KG1 (cell line): Measurements from ENCODE around the gene CLDN2.
"Not testable (repeated sequence)": the region's sequence is repeated elsewhere in the genome, so short reads cannot be mapped to it uniquely, and the experiment has no call there.

Experiments
- DNase-seq: peaks from one replicate; lab custom pipeline; 2025; lab: John Stamatoyannopoulos, UW

The CLDN2 gene, protein sequence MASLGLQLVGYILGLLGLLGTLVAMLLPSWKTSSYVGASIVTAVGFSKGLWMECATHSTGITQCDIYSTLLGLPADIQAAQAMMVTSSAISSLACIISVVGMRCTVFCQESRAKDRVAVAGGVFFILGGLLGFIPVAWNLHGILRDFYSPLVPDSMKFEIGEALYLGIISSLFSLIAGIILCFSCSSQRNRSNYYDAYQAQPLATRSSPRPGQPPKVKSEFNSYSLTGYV

DNA sequence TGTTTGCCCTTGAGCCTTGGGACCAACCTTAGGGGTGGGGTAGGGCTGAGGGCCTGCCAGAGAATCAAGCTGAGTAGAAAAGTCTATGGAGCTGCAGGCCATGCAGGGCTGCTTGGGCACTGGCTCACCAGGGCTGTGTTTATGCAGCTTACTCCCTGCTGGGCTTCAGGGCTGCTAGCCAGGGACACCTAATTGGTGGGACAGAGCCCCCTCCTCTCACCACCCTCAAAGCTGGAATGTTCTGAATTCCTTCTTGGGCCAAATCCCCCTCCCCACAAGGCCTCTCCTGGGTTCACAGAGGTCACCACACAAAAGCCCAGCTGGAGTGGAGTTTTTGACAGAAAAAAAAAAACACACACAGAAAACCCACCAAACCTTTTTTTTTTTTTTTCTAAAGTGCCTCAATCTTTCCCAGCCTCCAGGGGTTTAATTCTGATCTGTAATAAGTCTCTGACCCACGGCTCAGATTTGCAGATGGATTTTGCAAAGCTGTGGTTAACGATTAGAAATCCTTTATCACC is at the start of gene CLDN2:
TSS of gene CLDN2 (plus strand) at position 471 of the 521 bp plus-strand sequence. CDS start 7,827 bp downstream, outside the sequence.
- DNase-seq: no peak

DNA sequence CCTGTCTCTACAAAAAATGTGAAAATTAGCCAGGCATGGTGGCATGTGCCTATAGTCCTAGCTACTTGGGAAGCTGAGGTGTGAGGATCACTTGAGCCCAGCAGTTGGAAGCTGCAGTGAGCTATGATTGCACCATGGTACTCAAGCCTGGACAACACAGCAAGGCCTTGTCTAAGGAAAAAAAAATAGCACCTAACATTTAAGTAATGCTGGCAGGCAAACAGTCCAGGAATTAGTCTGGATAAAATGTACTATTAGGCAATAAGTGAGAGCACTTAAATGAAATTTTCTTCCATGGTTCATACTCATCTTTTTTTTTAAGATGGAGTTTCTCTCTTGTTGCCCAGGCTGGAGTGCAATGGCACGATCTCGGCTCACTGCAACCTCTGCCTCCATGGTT is 47.4 kb upstream of the CLDN2 start:
- DNase-seq: not testable (repeated sequence)

DNA sequence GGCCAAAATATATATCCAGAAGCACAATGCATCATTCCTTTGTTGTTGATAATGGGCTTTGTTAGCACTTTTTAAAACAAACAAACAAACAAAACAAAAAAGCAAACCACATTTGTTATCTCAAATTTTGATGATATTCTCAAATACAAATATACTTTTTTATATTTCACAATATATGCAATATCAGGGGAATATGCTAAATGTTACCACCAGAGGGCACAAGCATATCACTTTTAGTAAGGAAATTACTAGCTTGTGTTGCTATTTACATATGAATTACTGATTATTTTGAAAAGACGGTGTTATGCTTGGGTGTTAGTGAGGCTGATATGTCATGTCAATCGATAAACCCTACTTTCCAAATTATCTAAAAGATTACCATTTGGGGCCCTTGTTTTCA is 46.1 kb upstream of the CLDN2 start:
- DNase-seq: no peak

DNA sequence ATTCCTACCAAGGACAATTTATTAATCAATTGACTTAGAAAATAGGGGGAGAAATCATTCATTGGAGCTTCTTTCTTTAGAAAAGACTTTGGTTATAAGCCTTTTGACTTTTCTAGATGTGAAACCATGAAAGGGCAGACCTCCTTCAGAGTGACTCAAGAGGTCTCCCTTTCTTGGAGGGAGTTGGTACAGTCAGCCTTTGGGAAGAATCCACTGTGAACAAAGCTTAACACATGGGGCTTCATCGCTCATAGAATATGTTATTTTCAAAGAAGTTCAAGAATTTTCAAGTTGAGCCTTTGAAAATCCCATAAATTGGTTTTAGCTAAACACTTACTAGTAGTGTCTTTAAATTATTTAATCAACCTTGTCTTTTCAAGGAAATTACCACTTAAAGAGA is 45.1 kb upstream of the CLDN2 start:
- no peak for DNase-seq

DNA sequence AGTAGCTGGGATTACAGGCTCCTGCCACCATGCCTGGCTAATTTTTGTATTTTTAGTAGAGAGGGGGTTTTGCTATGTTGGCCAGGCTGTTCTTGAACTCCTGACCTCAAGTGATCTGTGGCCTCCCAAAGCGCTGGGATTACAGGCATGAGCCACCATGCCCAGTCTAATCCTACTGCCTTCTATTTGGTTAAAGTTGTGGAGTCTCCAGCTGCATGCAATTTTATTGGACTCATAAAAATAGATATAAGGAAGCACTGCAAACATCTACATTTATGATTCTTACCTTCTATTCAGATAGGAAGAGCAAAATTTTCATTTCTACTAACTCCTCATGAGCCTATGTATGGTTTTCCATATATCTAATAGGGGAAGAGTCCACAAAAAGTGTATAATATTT is 30.7 kb upstream of the CLDN2 start:
- no peak for DNase-seq

DNA sequence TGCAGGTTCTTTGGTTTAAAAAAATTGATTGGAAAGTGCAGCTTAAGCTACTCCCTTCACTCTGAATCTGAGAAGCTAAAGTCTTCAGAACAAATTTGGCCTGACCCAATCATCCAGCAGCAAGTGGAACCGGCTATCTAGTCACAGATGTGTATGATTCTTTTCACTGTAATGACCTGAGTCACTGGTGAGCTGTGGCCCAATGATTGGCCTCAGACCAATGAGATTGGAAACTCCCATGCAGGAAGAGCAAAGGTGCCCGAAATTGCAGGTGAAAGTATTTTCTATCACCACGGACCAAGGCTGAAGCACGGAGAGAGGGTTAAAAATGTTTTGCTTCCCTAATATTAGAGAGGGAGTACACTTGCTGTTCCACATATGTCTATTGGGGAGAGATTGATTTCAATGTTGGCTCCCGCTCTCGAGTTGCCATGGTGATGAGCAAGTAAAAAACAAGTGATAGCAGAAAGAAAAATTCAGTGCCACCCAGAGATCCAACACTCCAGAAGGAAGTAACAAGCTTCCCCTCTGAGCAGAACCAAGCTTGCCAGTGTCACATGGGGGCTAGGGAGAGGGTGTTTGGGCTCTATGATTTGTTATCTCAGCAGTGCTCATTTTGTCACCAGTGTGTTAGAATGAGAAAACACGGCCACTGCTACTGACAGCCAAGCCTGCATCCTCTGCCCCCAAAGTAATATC is 28.3 kb upstream of the CLDN2 start:
- no peak for DNase-seq

DNA sequence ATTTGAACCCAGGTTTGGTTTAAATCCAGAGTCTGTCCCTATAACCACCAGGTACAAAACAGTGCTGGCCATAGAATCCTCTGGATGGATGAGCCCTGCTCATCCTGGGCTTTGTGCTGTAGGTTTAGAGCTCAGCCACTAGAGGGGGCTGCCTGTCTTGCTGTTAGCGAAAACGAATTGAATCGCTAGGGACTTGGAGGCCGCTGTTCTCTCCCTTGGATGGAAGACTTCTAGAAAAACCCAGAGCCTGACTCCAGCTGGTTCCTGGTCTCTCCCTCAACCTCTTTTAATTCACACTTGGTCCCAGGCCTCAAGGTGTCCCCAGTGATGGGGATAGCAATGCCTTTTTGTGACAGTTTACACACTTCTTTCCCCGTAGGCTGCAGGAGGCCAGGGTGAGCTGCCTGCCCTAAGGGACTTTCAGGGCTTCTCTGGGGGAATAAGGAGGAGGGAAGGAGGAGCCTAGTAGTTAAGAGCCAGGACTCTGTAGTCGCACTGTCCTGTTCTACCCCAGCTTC is 25.8 kb upstream of the CLDN2 start:
- DNase-seq: no peak

DNA sequence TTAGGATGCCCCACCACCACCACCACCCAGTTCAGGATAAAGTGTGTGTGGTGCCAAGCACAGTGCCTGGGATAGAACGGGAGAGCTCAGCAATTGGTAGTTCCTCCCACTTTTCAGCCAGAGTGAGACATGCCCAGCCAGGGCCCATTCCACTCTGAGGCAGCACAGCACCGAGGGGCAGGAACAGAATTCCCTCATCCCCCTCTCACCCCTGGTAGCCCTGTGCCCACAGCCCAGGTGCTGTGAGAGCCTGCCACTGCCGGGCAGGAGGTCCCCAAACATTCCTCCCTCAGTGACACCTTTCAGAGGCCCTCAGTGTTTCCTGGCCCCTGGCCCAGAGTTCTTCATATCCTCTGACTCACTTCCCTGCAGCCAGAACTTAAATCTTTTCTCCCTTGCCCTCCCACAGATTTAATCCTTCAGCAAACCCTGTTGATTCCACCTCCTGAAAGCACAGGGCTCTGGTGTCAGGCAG is 25.2 kb upstream of the CLDN2 start:
- no peak for DNase-seq

DNA sequence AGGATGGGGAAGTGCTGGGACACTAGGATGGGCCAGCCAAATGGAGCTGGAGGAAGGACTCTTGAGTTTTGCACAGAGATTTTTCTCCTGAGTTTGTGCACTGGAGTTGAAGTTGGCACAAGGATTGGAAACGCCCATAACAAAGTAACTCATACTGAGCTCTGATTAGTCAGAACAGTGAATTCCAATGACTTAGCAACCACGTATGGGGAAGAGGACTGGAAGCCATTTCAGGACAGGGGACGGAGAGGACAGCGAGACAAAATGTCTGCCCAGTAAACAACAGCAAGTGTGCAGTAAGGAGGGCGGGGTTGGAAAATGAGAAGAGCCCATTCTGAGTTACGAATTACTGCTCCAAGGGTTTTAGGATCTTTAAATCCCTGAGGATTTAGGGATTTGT is 22.9 kb upstream of the CLDN2 start:
- no peak for DNase-seq

DNA sequence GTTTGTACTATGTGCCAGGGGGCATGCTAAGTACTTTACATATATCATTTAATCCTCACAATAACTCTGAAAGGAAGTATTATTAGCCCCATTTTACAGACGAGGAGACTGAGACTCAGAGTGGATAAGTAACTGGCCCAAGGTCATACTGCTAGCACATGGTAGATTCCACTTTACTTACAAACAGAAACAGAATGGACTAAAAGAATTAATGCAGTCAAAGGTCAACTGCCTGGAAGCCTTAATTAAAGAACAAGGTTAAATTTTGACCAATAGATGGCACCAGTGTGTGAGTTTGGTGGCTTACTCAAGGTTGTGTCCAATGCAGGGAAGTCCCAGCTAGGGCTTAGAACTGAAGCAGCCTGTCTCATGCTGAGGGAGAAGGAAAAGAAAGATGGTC is 21.7 kb upstream of the CLDN2 start:
- no peak for DNase-seq

DNA sequence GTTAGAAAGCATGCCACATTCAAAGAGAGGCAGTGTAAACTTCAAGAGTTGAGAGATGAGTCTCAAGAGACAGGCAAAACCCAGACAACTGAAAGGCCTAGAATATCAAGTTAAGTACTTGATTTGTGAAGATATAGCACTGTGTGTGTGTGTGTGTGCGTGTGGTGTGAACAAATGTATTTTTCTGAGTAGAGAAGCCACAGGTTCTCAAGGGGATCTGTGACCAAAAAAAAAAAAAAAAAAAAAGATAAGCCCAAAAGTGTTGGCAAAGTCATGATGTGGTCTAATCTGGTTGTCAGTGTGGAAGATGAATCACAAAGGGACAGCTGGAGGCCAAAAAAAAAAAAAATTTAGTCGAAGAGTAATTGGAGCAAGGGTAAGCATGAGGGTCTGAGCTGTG is 20.9 kb upstream of the CLDN2 start:
- DNase-seq: no peak

DNA sequence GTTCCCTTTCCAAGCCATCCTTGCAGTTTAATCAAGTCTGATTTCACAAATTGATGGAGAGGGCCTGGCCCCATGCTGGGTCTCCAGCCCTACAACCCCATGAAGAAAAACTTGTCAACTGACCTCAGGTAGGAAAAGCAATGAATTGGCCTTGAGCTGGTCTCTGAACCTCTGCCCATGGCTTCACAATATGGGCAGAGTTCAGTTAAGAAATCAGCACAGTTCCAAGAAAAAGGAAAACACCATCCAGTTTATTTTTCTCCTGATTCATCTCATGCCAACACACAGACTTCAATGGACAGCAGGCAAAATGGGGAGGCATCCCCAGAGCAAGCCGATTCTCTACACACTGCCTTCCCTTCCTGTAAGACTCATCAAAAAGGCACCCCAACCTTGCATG is 20.4 kb upstream of the CLDN2 start:
- DNase-seq: no peak

DNA sequence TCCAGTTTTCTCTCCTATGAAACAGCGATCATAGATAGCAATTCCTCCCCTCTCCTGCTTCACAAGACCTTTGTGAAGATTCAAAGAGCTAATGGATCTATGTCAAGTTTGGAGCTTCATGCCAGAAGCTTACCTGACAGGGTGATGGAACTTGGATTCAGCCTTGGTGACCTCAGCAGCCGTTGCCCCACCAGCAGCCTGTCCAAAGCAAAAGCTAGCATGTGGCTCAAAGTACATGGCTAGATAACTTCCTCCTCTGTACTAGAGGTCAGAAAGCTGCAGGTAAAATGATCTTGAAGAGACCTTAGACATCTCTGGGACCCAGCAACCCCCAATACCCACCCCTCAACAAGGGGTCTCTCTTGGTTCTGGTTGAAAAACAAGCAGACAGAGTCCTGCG is 18.9 kb upstream of the CLDN2 start:
- DNase-seq: no peak

DNA sequence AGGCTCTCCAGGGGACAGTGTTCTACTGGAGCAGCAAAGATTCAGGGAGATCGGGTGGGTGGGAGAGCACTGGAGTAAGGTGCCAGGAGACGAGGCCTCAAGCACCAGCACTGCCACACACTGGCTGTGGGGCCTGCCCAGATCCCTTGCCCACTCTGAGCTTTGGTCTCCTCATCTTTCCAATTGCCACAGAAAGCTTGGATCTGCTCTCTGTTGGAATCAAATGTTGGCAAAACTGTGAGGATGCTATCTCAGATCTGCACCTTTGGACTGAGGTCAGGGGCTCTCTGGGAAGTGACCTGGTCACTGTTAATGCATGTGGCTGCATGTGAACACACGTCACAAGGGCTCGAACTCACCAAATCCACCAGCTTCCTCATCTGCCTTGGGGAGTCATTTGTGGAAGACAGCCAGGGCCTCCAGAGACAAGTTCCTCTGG is 18.4 kb upstream of the CLDN2 start:
- DNase-seq: no peak

DNA sequence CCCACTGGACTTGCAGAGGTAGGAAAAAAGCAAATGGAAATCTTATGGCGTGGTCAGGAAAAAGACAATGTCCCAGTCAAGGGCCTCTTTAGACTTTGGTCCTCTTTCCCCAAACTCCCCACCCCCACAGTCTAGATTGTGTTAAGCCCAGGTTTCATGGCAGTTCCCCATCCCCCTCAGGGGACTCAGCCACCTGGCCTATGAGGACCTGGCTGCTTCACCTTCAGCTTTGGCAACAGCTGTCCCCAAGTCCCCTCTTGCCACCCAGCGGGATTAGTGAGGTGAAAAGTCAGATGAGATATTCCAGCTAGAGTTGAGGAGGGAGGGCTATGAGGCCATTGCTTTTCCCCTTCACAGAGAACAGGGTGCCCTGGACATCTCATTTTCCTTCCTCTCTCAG is 17.5 kb upstream of the CLDN2 start:
- DNase-seq: no peak

DNA sequence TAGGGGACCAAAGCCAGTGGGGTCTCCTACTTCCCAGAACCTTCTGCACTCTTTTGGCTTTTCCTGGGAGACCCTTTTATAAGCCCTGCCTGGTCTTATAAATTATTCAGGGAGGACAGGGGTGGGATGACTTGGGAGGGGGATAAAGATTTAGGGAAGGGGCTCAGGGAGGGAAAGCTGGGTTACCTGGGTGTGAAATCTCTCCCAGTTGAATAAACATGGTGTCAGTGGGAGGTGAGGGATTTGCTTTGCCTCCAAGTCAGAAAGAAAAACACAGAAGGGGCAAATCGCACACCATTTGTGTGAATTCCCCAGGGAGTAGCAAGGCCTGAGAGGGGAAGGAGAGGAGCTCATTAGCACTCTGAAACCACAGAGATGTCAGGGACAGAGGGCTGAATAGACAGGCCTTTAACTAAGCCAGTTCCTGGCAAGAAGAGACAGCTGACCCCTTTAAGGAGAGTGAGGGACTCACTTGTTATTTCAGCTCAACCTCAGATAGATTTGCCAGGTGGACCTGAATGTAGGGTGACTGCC is 16.8 kb upstream of the CLDN2 start, which contains the start of gene RIPPLY1:
TSS of gene RIPPLY1 (minus strand) at position 51 of the 534 bp plus-strand sequence. CDS start 54 bp downstream, outside the sequence.
- no peak for DNase-seq

DNA sequence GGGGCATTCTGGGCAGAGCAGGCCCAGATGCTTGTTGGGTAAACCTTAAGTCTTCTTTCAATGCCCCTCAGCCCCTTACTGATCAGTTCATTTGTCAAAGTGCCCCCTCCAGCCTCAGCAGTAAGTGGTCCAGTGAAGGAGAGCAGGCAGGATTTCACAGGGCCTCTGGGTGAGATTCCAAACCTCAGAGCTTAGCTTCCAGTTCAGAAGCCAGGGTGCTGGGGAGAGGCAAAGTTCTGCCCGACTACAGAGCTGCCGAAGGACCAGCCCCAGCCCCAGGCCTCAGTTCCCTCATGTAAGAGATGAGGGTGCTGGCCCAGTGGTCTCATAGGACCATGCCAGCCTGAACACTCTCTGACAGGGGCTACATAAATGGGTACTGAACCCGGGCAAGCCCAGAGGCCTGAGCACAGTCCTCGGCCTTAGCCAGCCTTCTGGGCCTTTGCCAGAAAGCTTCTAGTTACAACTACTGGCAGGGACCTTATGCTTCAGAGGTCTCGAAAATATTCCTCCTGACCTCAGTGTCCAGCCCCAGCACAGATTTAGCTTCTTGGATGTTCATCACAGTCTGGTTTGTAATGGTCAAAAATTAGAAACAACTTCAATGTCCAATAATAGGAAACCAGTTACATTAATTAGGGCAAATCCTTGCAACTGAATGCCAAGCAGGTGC is 16.2 kb upstream of the CLDN2 start:
- no peak for DNase-seq

DNA sequence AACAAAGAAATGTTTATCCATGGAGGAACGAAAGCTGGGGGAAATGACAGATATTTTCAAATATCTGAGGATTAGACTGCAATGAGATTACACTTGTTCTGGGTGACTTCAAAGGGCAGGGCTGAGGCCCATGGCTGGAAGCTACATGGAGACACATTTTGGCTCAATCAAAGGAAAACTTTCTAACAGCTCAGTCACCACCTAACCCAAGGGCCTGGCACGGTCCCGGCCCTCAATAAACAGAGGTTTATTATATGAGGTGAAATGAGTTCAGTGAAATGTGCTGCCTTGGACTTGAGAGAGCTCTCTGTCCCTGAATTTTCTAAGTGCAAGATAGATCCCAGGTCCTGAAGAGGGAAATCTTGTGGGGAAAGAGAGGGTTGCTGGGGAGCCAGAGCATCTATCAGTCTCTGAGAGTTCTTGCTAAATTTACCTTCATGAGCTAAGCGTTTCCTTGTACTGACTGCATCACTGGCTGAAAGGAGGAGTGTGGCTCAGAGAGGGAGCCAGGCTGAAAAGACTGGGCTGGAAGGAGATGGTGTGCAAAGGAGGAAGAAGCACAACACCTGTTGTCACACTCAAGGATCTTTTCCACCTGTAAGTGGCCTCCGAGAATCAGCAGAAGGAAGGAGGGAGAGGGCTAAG is 15.0 kb upstream of the CLDN2 start:
- DNase-seq: no peak

DNA sequence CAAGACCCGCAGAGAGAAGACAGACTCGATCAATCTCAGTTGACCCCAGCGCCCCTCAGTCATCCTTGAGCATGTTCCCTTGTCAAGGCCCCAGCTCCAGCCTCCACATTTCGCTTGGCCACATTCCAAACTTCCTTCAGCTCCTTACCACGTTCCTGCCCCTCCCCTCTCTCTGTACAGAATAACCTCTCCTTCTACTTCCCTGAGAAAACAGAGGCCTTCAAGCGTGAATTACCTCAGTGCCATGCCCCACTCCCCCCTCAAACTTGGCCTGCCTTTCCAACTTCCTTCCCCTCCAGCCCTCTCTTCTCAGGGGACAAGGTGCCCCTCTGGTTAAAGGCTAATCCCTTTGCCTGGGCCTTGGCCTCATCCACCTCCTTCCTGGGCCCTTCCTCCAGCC is 13.8 kb upstream of the CLDN2 start:
- DNase-seq: no peak

DNA sequence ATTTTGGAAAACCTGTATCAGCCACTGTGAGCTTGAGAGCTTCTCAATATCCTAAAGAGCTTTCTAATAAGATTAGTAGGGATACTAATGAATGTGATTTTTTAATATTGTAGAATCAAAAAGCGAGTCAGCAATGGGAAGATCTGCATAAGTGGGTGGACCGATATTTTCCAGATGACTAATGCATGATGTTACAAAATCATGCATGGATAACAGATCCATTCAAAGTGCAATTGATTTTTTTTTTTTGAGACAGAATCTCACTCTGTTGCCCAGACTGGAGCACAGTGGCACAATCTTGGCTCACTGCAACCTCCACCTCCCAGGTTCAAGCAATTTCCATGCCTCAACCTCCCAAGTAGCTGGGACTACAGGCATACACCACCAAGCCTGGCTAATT is 7.3 kb upstream of the CLDN2 start:
- no peak for DNase-seq

DNA sequence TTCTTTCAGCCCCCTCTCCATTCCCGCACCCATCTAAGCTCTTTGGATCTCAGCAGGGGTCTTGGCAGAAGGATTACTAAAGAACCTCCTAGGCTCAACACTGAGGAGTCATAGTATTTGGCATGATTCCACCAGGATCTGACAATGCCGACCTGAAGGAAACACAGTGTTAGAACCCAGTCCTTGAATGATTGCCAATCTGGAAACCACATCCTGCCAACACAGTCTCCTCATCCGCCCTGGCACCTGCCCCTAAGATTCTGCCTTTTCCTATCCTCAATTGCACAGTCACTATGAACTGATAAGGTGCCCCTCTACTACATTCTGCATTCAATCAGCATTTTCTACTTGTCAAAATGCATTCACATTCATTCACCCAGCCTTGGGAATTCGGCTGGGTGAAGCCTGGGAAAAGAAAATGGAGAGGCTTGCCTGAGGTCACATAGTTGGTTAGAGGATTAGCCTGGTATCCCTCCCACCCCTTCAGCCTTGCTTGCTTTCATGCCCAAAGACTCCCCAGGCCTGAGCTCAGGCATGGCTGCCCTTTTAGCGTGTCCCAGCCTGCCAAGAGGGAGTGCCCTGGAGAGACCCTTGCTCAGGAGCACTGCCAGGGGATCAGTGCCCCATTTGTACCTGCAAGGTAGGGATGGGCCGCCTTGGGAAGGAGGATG is 2.2 kb upstream of the CLDN2 start:
- DNase-seq: no peak
